HepG2 (cell line): ENCODE results near the gene SLCO2B1. TPM values are rescaled to one million over a fixed set of nuclear protein-coding genes. Genes with fewer than 3 reads are reported as not detected.
A peak's percentile ranks its signal among the peaks of the same experiment; 100 is the strongest.

Source experiments
- ATAD3A ChIP-seq: sonication (generic); formaldehyde crosslinking; IDR thresholded peaks from 2 replicates; pipeline ENCODE4 v1.4.0; 2020; ENCODE audit warnings: missing genetic modification reagents
- ATRX ChIP-seq: sonication (generic); formaldehyde crosslinking; IDR thresholded peaks from 2 replicates; pipeline ENCODE4 v1.4.0; 2020; ENCODE audit warnings: missing genetic modification reagents, borderline replicate concordance
- CBX2 ChIP-seq, 2 experiments: fragments of 200-600 bp in 1 of 2; sonication (generic); formaldehyde crosslinking in 1 of 2; IDR thresholded peaks; 2 replicates each; pipeline versions ENCODE4 v1.7.0 to v1.8.1; 2018 to 2022; ENCODE audit warnings: low read depth in 2 of 2, low read length in 1 of 2, mild to moderate bottlenecking in 1 of 2, missing genetic modification reagents in 1 of 2
- DZIP1 ChIP-seq: sonication (generic); formaldehyde crosslinking; IDR thresholded peaks from 2 replicates; pipeline ENCODE4 v1.5.0; 2020; ENCODE audit warnings: mild to moderate bottlenecking, missing genetic modification reagents
- HMGXB3 ChIP-seq: sonication (generic); formaldehyde crosslinking; IDR thresholded peaks from 2 replicates; pipeline ENCODE4 v1.4.0; 2020; ENCODE audit warnings: missing genetic modification reagents, borderline replicate concordance
- HOXA9 ChIP-seq: sonication (generic); formaldehyde crosslinking; IDR thresholded peaks from 2 replicates; pipeline ENCODE4 v1.8.1; 2022; ENCODE audit warnings: missing genetic modification reagents, mild to moderate bottlenecking, moderate library complexity, borderline replicate concordance
- KDM3A ChIP-seq: IDR thresholded peaks from 2 replicates; pipeline ENCODE4 v1.6.1; 2018; ENCODE audit warnings: low read depth, missing compliant biosample characterization
- YEATS2 ChIP-seq: sonication (generic); formaldehyde crosslinking; IDR thresholded peaks from 2 replicates; pipeline ENCODE4 v1.4.0; 2020; ENCODE audit warnings: missing genetic modification reagents, borderline replicate concordance
- ZFYVE20 ChIP-seq: sonication (generic); formaldehyde crosslinking; IDR thresholded peaks from 2 replicates; pipeline ENCODE4 v1.8.0; 2023; ENCODE audit warnings: low read depth, mild to moderate bottlenecking, moderate library complexity, missing genetic modification reagents, borderline replicate concordance
- ZNF225 ChIP-seq: sonication (generic); formaldehyde crosslinking; IDR thresholded peaks from 2 replicates; pipeline ENCODE4 v1.4.0; 2020; ENCODE audit warnings: mild to moderate bottlenecking, missing genetic modification reagents
- ZNF609 ChIP-seq: sonication (generic); formaldehyde crosslinking; IDR thresholded peaks from 2 replicates; pipeline ENCODE4 v1.4.0; 2020; ENCODE audit warnings: mild to moderate bottlenecking, missing genetic modification reagents, borderline replicate concordance
- ZNF687 ChIP-seq: sonication (generic); formaldehyde crosslinking; IDR thresholded peaks from 2 replicates; pipeline ENCODE4 v1.5.1; 2020; ENCODE audit warnings: mild to moderate bottlenecking, missing genetic modification reagents, moderate library complexity
- polyA plus RNA-seq, 8 experiments: library from polyadenylated mRNA; depleted of rRNA in 3 of 8; stranded (reverse) in 7 of 8; unstranded in 1 of 8; fragments of >200 nt; fragmentation: Illumina TruSeq in 4 of 8; extraction: Trizol in 4 of 8; gene quantifications; 2 replicates each; pipeline versions ENCODE4 v1.2.1 to v1.2.3, GENCODE V29; 2011 to 2016; ENCODE audit warnings: low read depth in 4 of 8, missing spikeins in 1 of 8, mixed read lengths in 1 of 8; ENCODE audit not compliant: insufficient read depth in 1 of 8
- total RNA-seq, 5 experiments: library from RNA; depleted of rRNA; stranded (reverse); fragments of >200 nt; fragmentation: Illumina TruSeq; extraction: Trizol; gene quantifications; 2 replicates each; pipeline ENCODE4 v1.2.3, GENCODE V29; 2016; ENCODE audit warnings: low read depth in 1 of 5

Gene SLCO2B1
- total and polyA plus RNA-seq, 2 of the 13 experiments (the other 11 are each of a cell fraction or from before 2014, with no cell fraction given), result 15.3 to 19.8 TPM

- TF ChIP-seq YEATS2, result peak; percentile 45; the same call in 1 of the 2 replicates
- no peak for TF ChIP-seq DZIP1 (CRISPR knock-in tag)
- TF ChIP-seq ATAD3A (CRISPR knock-in tag), result no peak
- TF ChIP-seq ZFYVE20 (CRISPR knock-in tag), result no peak
- no peak for TF ChIP-seq ZNF609 (CRISPR knock-in tag)
- no peak for TF ChIP-seq KDM3A (CRISPR knock-in tag)
- no peak for TF ChIP-seq ZNF687 (CRISPR knock-in tag)
- TF ChIP-seq CBX2 (IDR thresholded peaks at IDR 0.05; ENCODE audit: low read depth, low read length), result no peak
- no peak for TF ChIP-seq CBX2 (CRISPR knock-in tag; IDR thresholded peaks at IDR 0.05; ENCODE audit: low read depth)
- TF ChIP-seq ZNF225 (CRISPR knock-in tag), result no peak
- TF ChIP-seq HMGXB3 (CRISPR knock-in tag), result peak; percentile 80; the same call in 1 of the 2 replicates
- TF ChIP-seq HOXA9 (CRISPR knock-in tag), result no peak
- TF ChIP-seq ATRX (CRISPR knock-in tag), result no peak
Measured at GRCh38 chr11:75233754-75234172, 82.9 kb downstream of the SLCO2B1 start (continued).
